Stimulated activated CD8-positive, alpha-beta memory T cell treated with anti-CD3 and anti-CD28 coated beads, Interleukin-4, amount 100 ng/mL, for 24 hours (primary cell): Measurements from ENCODE around the gene SHC1.

Experiments
- DNase-seq: peaks from one replicate; pipeline ENCODE4 v3.0.0-alpha.2; 2020; ENCODE audit warnings: low read depth

SHC1 gene

DNA sequence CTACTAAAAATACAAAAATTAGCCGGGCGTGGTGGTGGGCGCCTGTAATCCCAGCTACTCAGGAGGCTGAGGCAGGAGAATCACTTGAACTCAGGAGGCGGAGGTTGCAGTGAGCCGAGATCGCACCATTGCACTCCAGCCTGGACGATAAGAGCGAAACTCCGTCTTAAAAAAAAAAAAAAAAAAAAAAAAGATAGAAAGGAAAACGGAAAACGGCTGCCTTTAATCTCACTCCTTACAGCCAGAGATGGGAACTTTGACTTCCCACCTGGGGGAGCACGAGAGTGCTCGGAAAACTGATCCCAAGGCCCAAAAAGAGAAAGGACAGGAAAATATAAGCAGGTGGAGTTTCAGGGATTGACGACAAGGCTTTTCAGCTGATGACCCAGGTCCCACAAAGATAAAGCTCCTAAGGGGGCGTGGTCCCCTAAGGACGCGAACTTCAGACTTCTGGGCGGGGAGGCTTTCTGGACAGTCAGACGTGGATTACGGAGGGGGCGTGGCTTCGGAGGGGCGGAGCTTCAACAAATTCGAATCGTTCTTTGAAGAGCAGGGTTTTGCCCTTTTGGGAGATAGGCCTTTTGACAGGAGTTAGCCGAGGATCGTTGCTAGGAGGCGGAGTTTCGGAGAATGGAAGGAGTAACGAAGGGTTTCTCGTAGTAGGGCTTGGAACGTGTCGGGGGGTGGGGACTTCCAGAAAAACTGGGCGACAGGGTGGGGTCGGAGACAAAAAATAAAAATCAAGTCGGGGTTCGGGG, 3.0 kb upstream of the SHC1 start:
- peak; percentile 86 for DNase-seq

DNA sequence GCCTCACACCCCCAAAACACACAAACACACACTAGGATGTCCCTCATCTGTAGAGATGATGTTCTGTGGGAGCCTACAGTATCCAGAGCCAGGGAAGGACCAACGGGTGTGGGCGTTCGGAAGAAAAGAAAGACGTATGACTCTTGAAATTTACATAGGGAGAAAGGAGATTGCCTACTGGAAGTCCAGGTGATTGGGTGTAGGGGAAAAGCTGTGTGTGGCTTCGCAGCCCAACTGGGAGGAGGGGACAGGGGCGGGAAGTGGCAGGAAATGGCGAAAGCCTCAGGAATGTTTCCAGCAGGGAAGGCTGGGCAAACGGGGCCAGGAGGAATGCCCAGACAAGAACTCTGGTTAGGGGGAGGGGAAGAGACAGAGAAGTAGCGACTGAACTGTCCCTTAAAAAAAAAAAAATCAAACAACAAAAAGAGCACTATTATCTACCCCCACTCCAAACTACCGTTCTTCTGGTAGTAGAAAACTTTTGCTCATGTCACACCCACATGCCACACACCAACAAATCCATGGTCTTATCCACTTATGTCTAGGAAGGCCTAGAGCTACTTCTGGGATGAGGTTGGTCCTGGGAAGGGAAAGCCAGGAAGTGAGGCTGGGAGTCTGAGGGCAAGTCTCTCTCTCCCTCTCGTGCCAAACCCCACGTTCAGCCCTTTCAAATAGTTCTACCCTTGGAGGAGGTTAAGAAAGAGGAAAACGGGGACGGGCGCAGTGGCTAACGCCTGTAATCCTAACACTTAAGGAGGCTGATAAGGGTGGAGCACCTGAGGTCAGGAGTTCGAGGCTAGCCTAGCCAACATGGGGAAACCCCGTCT, 2.2 kb upstream of the SHC1 start:
- no peak for DNase-seq

DNA sequence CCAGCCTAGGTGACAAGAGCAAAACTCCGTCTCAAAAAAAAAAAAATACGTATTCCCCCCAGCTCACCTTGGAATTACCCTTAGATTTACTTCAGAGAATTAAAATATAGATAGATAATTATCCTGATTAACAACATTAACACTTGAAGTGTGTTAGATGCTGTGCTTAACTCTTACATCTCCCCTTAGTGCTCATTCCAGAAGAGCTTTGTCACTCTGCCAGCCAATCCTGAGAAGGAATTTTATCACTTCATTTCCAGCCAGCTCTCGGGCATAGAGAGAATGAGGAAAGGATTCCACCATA, 1.6 kb upstream of the SHC1 start:
- no peak for DNase-seq

DNA sequence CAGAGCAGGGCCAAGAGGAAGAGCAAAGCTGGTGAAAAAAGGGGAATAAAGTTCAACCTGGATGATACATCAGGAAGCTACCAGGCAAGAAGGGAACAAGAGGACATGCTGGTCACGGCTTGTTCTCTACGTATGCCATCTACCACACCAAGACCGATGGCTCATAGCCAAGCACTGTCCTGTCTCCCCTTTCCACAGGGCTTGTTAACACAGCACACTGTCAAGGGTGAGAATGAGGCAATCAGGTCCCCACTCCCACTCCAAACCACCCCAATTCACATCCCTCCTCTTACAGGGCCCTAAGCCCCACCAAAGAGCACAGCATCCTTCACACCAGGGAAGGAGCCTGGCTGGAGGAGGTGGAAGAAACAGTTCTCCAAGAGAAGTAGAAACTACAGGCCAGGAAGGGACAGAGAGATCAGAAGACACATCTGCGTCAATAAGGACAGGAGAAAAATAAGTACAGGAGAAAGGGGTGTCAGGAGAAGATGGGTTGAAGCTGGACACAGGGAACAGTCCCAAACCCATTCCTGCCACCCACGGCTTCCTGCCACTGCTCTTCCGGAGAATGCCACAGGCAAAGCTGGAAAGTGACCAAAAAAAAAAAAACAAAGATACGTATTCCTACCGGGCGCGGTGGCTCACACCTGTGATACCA, 923 bp upstream of the SHC1 start:
- no peak for DNase-seq

DNA sequence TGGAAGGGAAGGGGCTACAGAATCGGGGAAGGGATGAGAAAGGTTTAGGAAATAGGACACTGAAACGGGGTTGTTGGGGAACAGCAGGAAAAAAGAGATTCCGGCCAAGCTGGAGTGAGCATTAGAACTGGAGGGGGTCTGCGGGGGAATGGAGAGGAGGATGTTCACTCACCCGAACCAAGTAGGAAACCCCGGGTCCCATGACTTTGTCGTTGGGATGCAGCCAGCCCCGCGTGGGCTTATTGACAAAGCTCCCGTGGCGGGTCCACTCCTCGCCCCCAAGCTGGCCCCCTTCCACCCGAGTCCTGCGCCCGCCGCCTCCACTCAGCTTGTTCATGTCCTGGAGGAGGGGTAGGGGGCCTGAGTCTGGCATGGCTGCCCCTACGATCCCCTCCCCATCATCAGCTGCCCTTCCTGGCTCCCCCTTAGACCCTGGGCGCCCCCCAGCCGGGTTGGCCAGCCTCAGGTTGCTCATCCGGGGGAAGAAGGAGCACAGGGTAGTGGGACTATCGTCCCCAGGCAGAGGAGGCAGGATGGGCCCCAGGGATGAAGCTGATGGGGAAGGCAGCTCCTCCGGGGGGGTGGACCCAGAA, 591 bp downstream of the SHC1 start:
- DNase-seq, result no peak

DNA sequence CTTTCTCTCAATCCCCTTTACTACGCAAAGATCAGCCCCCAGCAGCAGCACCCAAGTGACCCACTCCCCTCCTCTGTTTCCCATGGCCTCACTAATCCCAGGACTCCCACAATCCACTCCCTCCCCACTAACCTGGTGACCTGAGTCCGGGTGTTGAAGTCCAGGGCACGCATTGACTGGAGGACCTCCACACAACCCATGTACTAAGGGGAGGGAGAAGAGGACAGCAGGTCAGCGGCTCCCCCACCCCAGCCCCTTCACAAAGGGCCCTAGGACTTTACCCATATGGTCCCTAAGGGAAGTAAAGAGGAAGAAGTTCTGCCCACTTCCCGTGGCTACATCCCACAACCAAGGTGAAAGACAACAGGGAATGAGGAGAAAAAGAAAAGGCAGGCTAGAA, 1.3 kb downstream of the SHC1 start:
- DNase-seq, result no peak

DNA sequence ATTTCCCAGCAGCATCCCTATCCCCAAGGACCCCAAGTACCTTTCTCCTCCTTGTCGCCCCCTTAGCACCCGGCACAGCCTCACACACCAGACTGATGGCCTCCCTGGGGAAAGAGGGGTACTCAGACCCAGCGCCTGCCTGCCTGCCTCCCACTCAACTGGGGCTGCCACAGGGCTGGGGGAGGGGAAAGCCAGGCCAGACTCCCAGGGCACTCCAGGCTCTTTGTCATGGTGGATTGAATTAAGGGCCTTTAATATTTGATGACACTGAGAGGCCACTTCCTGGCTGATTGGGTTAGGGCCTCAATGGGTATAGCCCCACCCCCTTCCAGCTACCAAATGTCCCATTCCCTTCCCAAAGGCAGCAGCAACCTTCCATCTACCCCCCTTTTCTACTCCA, 1.8 kb downstream of the SHC1 start:
- no peak for DNase-seq

DNA sequence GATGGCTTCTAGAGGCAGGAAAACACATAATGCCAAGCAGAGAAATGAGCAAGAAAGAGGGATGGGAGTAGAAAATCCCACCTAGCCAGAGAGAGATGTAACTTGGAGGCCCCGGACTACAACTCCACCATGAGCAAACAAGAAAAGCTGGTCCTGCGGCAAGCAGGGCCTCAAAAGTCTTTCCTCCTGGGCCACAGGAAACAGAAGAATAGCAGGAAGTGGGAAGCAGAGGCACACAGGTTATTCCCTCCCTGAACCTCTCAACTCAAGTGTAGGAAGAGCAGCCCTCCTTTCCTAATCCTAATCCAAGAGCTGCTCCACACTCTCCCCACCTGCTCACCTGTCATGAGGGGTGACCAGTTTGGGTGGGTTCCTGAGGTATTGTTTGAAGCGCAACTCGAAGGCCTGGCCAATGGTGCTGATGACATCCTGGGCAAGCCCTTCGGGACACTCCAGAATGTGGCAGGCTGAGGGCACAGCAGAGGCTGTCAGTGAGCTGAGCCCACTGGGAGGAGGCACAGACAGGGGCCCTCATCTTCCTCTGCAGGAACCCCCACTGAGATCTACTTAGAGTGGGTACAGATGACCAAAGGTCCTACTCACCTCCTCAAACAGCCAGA, 3.1 kb downstream of the SHC1 start:
- DNase-seq, result no peak

DNA sequence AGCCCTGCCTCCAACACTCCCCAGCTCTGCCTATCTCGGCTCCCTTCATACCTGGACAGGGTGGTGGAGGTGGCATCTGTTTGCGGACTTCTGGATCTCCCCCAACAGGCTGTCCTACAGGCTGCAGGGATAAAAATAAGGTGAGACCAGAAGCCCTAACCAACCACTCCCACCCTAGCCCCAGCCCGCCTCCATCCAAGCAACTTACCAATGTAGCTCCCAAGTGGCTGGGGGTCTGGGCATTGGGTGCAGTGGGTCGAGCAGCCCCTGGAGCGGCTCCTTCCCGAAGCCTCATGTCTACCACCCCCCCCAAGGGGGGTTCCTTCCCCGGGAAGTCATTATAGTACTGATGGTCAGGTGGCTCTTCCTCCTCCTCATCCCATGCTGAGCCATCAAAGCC, 4.4 kb downstream of the SHC1 start:
- no peak for DNase-seq

DNA sequence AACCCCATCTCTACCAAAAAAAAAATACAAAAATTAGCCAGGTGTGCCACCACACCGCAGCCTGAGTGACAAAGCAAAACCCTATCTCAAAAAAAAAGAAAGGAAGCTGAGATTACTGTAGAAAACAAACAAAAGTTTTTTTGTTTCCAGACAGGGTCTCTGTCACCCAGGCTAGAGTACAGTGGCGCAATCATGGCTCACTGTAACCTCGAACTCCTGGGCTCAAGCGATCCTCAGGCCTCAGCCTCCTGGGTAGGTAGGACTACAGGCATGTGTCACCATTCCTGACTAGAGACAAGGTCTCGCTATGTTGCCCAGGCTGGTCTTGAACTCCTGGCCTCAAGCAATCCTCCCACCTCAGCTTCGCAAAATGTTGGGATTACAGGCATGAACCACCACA, 6.2 kb downstream of the SHC1 start:
- no peak for DNase-seq

DNA sequence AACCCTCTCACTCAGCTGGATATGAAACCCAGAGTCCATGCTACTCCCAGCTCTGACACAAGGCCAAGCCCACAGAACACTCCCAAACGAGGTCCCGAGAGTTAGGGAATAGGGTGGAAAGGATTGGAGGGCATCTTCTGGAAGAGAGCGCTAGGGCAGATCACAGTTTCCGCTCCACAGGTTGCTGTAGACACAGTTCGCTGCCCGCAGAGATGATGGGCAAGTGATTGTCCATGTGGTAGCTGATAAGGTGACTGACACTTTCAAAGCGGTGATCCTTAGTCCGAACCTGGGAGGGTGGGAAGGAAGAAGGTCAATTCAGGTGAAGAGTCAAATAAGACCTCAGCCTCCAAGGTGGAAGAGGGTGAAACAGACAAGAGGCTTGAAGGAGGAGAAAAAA, 6.9 kb downstream of the SHC1 start:
- no peak for DNase-seq

DNA sequence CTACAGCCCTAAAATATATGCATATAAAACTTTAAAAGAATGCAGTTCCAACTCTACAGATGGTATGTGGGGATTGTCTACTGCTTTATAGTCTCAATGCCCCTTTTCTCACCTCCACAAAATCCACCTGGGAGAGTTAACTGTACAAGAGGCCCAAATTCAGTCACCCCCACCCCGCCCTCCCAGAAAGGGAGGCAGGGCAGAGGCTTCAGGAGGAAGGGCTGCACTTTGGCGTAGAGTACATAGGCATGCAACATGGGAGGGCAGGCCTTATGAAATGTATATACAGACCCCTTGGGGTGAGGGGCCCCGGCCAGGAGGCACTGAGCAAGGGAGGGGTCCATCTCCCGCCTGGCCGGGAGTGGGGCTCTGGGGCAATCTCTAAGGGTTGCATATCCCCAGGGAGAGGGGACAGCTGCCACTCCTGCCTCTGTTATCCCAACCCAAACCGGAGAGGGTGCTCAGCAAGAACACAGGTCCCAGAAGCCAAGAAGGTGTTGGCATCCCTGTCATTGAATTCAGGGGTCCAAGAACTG, 7.7 kb downstream of the SHC1 start:
- DNase-seq, result no peak

DNA sequence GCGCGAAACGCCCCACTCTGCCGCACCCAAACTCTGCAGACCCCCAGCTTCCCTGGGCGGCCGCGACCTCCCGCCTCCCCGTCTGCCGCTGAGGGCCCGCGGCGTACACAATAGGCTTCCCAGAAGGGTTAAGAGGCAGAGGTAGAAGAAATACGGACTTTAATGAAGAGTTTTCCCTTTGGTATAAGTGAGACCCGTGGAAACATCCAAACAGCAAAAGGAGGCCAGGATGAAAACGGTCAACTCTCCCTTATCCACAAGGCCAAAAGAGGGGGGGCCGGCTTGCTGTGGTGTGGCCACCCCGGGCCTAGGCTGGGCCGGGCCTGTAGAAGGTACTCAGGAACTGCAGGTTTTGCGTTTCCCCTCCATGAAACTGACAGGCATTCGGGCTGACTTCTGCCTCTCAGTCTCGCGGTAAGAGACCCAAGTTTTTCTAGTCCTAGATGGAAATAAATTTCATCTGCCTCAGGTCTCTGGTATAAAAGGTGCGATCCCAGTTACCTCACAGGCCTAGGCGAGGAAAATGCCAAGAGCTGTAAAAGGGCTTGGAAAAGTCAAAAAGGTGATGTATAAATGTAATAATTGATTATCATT, 8.3 kb downstream of the SHC1 start:
- no peak for DNase-seq

DNA sequence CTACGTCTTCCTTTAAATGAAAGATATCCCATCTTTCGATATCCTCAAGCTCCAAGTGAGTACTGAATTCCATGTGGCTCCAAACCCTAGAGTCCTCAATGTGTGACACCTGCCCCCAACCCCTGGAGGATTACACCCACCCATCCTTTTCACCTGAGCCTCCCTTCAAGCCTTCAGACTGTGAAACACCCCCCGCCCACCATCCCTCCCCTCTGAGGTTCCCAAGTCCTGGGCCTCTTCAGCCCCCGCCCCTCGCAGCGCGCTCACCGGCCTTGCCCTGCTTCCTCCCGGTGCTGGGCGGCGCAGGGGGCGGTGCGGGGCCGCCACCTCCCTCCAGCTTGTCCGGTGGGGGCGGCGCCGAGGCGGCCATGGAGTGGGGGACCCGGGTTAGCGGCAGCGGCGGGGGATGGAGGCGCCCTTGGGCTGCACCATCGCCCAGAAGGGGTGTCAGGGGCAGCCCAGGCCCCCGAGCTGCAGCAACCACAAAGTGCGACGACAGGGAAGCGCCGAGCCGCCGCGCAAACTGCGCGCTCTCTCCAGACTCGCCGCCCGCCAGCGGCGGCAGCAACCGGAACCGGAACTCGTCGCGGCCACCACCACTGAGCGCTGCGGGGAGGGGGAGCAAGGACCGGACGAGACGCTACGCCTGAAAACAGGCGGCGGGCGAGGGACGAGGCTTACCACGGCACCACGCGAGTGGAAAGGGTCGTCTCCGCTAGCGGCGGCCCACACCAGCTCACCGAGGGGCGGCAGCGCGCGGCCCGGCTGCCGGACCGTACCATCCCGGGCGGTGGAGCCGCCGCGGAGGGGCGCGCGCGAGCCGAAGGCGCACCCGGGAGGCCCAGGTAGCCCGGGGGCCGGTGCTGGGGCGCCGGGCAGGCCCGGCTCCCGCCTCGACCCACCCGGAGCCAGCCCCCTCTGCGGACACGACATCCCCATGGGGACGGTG, 9.1 kb downstream of the SHC1 start, which contains the start of gene PYGO2:
TSS of gene PYGO2 (minus strand) at position 576 of the 949 bp plus-strand sequence. CDS start at position 370, 206 bp downstream.
- peak; percentile 76 for DNase-seq

DNA sequence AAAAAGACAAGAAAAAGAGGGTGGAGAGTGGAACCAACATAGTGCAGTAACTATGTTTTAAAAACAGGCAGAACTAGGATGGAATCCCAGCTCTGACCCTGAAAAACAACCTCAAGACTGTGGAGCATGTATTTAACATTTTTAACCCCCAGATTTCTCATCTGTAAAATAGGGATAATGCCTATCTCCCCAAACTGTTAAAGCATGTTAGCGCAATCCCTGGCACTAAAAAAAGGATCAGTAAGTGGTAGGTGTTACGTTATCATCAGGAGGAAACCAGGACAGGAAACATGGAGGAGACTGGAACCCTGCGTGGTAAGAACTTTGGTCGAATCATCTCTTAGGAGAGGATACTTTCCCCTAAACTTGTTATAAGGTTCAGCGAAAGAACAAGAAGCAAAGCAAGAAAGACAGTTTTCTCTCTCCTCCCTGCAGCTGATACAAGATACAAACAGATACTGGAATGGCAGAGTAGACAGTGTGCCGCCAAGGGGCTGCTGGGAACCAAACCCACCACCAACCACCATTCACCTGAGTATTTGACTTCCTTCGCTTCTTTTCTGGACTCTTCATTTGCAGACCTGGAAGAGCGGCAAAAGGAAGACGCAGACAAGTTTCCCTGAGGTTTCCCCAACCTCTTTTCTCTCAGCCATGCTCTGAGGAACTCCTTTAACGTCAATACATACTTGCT, 10.0 kb downstream of the SHC1 start:
- no peak for DNase-seq

DNA sequence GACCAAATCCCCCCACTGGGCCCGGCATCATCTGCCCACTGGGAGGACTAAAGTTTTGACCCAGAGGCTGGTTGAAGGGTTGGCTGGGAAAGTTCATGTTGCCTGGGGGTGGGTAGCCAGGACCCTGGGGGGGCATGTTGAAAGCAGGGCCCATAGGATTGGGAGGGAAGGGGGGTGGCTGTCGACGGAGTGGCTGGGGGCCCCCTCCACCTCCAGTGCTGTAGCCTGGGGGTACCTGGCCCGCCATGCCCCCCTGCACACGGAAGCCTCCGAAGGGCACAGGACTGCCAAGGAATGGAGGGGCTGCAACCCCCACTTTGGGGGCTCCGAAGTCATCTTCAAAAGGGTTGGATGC, 11.1 kb downstream of the SHC1 start:
- no peak for DNase-seq

DNA sequence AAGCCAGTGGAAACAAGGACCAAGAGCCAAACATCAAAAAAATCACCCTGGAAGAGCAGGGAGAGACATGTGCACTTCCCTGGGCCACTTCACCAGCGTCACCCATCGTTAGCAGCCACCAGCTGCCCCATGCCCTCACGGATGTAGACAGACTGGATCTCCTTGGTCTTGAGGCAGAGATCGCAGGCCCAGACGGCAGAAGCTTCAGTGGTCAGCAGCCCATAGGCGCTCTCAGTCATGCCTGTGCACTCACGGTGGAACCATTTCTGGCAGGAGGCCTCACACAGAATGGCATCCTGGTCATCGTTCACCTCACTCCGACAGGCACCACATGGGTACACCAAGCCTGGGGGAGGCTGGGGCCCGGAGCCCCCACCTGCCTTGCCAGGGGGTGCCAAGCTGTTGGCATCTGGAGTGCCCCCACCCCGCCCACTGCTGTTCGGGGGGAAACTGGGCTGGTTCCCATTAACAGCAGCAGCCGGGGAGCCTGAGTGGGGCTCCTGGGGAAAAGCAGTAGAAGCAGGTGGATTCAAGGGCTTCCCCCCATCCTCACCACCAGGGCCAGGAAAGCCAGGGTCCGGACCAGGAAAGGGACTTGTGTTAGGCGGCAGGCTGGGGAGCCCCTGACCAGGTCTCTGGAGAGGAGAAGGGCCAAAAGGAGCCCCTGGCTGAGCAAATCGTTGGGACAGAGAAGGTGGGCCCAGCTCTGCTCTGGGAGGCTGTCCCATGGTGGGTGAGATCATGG, 11.7 kb downstream of the SHC1 start:
- no peak for DNase-seq

DNA sequence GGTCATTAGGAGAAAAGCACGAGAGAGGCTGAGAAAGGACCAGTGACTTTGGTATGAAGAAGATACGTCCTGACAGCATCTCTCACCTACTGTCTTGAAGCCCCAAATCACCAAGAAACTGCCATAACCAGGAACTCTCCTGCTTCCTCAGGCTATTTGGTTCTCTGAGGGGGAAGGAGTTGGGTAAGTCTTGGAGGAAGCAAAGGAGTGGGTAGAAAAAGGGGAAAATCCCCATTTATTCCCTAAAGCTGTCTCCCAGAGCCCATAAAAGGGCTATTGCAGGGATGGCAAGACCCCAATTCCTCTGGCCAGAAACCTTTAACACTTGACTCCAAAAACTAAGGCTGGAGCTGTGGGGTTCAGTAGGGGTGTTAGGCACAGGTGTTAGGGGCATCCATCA, 12.5 kb downstream of the SHC1 start:
- DNase-seq, result no peak

DNA sequence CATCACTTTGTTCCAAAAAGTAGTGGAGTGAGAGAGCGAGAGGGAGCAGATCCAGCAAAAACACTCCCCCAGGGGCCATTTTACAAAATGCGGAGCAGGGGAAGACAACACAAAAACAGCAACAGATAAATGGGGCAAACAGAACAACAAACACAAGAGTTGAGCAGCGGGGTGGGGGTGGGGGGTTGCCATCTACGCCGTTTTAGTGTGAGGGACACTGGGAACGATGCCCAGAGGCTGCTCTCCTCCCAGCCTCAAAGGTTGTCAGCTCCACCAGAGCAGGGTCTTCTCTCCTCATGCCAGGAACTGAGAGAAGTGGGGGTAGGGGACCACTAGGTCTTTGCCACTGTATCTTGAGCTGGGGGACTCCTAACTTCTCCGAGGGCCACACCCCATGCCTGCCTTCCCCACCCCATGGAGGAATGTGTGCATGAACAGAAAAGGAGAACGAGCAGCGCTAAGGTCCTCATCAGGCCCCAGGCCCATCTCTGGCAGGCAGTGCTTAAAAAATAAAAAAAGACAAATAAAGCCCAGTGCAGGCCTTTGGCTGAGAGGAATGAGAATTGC, 13.4 kb downstream of the SHC1 start:
- DNase-seq, result no peak
